K562 (cell line): ENCODE data around the gene MERTK. TPM values are rescaled to one million over a fixed set of nuclear protein-coding genes. Genes with fewer than 3 reads are reported as not detected.

Experiments used
- ATAC-seq: fragments of 200-7000 bp; cut with Tn5 transposase; 3 replicates; pipeline ENCODE4 v1.9.1; 2020; ENCODE audit warnings: moderate library complexity
- BruUV-seq: library from RNA; stranded (reverse); fragments of 400-500 nt; replicated peaks from 2 replicates; lab custom pipeline; 2021; lab: Mats Ljungman, UMichigan
- CTCF ChIA-PET: fragments of 300-600 bp; formaldehyde crosslinking; extraction: SDS; loops from one replicate; lab custom pipeline; 2021; ENCODE audit warnings: low intra/inter-chr PET ratio; lab: Yijun Ruan, JAX
- POLR2A ChIA-PET: fragments of 300-600, 350-650 bp; sonication (Branson Sonifier 250); formaldehyde crosslinking; extraction: SDS; loops from one replicate; lab custom pipeline; 2021; ENCODE audit warnings: antibody characterized with exemption, inconsistent platforms; lab: Yijun Ruan, JAX
- DNase-seq, 4 experiments: peaks; one replicate each; pipeline versions ENCODE4 v3.0.0 to v3.0.0-alpha.2; 2011 to 2018; ENCODE audit warnings: low spot score in 3 of 4, mixed read lengths in 3 of 4; ENCODE audit errors: extremely low read depth in 1 of 4
- FAIRE-seq: peaks from 2 replicates; lab custom pipeline; 2011; peaks lifted over from hg19 to GRCh38; lab: Jason Lieb, UNC
- H2AFZ ChIP-seq: 2 replicates; pipeline ENCODE4 v1.6.0; 2011; ENCODE audit warnings: low read depth, low read length, control low read depth, inconsistent platforms
- H3K27ac ChIP-seq: fragments of 200-600 bp; 3 replicates; pipeline ENCODE4 v1.8.0; 2011; ENCODE audit warnings: low read depth, mild to moderate bottlenecking, control low read depth, inconsistent platforms, low read length, moderate library complexity, mixed read lengths; ENCODE audit errors: extremely low read depth
- H3K27me3 ChIP-seq, 2 experiments: fragments of 300-600 bp in 1 of 2; 2 replicates in 1 of 2; 3 replicates in 1 of 2; pipeline versions ENCODE4 v1.6.0 to v1.8.0; 2011; ENCODE audit warnings: inconsistent platforms in 2 of 2, low read length in 2 of 2, mild to moderate bottlenecking in 1 of 2, mixed read lengths in 1 of 2, moderate library complexity in 1 of 2; ENCODE audit not compliant: control insufficient read depth in 2 of 2, insufficient read depth in 2 of 2
- H3K36me3 ChIP-seq: fragments of 300-600 bp; 3 replicates; pipeline ENCODE4 v1.8.0; 2011; ENCODE audit warnings: mild to moderate bottlenecking, low read length, inconsistent platforms; ENCODE audit not compliant: control insufficient read depth, insufficient read depth
- H3K4me1 ChIP-seq, 2 experiments: fragments of 200-600 bp in 1 of 2; replicated peaks in 1 of 2; 2 replicates in 1 of 2; 3 replicates in 1 of 2; pipeline versions ENCODE4 v1.5.1 to v1.8.0; 2011; ENCODE audit warnings: inconsistent platforms in 2 of 2, low read length in 2 of 2, mild to moderate bottlenecking in 1 of 2, mixed read lengths in 1 of 2, moderate library complexity in 1 of 2; ENCODE audit not compliant: control insufficient read depth in 2 of 2, insufficient read depth in 2 of 2
- H3K4me2 ChIP-seq: 2 replicates; pipeline ENCODE4 v1.6.1; 2011; ENCODE audit warnings: low read length, control low read depth, inconsistent platforms, mixed read lengths; ENCODE audit not compliant: insufficient read depth
- H3K4me3 ChIP-seq: fragments of 200-600 bp; sonication (generic), shearing (Covaris generic); 2 replicates; pipeline ENCODE4 v1.5.1; 2016; ENCODE audit warnings: control low read depth, inconsistent platforms
- H3K79me2 ChIP-seq: fragments of 200-600 bp; 3 replicates; pipeline ENCODE4 v1.8.0; 2011; ENCODE audit warnings: low read length, inconsistent platforms; ENCODE audit not compliant: control insufficient read depth, insufficient read depth
- H3K9ac ChIP-seq, 2 experiments: 2 replicates each; pipeline versions ENCODE4 v1.6.0 to v1.6.1; 2011; ENCODE audit warnings: low read depth in 2 of 2, low read length in 2 of 2, control low read depth in 1 of 2, inconsistent platforms in 1 of 2, mild to moderate bottlenecking in 1 of 2, mixed read lengths in 1 of 2; ENCODE audit not compliant: insufficient read depth in 1 of 2
- H3K9me1 ChIP-seq: one replicate; pipeline ENCODE4 v1.6.0; 2011; ENCODE audit warnings: inconsistent platforms, mild to moderate bottlenecking, low read length, moderate library complexity; ENCODE audit not compliant: control insufficient read depth, insufficient read depth
- H3K9me3 ChIP-seq: replicated peaks from 2 replicates; pipeline ENCODE4 v1.5.1; 2011; ENCODE audit warnings: low read depth, low read length, inconsistent platforms; ENCODE audit not compliant: control insufficient read depth, insufficient read depth
- H4K20me1 ChIP-seq: replicated peaks from 2 replicates; pipeline ENCODE4 v1.6.1; 2011; ENCODE audit warnings: low read length, inconsistent platforms, mixed read lengths; ENCODE audit not compliant: control insufficient read depth, insufficient read depth
- CBX1 ChIP-seq: sonication (generic); IDR thresholded peaks from 2 replicates; pipeline ENCODE4 v1.6.1; 2016; ENCODE audit warnings: antibody characterized with exemption, low read depth, mild to moderate bottlenecking
- CCAR2 ChIP-seq: fragments of 200-400 bp; formaldehyde crosslinking; IDR thresholded peaks from 2 replicates; pipeline ENCODE4 v1.6.1; 2017; ENCODE audit warnings: mild to moderate bottlenecking, low read depth, low read length
- NR2C1 ChIP-seq, 2 experiments: fragments of 450-650 bp; IDR thresholded peaks; 2 replicates each; pipeline ENCODE4 v1.6.1; 2017; ENCODE audit warnings: mild to moderate bottlenecking in 2 of 2, antibody characterized with exemption in 1 of 2, inconsistent platforms in 1 of 2, missing compliant biosample characterization in 1 of 2, missing genetic modification characterization in 1 of 2
- WGBS: fragments of 100-300 bp; shearing (Covaris generic); methylation state at CpG from one replicate; pipeline ENCODE4 v1.1.6; 2016; ENCODE audit warnings: low coverage, mixed read lengths; ENCODE audit not compliant: insufficient coverage; ENCODE audit errors: missing lambda C conversion rate; 5-methylcytosine and 5-hydroxymethylcytosine counted together
- in situ Hi-C: fragments of 300-500 bp; cut with MboI; formaldehyde crosslinking; loops from 4 replicates; pipeline ENCODE4 v1.15.0; 2018; ENCODE audit warnings: inconsistent platforms, mixed read lengths
- intact Hi-C: fragments of 100-400 bp; cut with micrococcal nuclease; formaldehyde crosslinking; loops from 2 replicates; pipeline ENCODE4 v1.14.2; 2022
- polyA plus RNA-seq, 8 experiments: library from polyadenylated mRNA; depleted of rRNA in 4 of 8; stranded (reverse) in 5 of 8; unstranded in 3 of 8; fragments of >200 nt; fragmentation: Nextera tagmentation in 2 of 8; fragmentation: Illumina TruSeq in 1 of 8; extraction: Ambion mirVana in 2 of 8; extraction: Trizol in 1 of 8; gene quantifications; 2 replicates each; pipeline versions ENCODE4 v1.2.1 to v1.2.3, GENCODE V29; 2011 to 2014; ENCODE audit warnings: inconsistent platforms in 1 of 8, missing spikeins in 1 of 8
- total RNA-seq, 7 experiments: library from RNA; depleted of rRNA in 6 of 7; stranded (reverse); fragments of >200 nt in 6 of 7; fragmentation: Illumina TruSeq in 2 of 7; extraction: Trizol in 2 of 7; gene quantifications; 2 replicates each; pipeline versions ENCODE4 v1.2.1 to v1.2.3, GENCODE V29; 2011 to 2021; ENCODE audit warnings: low replicate concordance in 1 of 7
- TF ChIP-seq, protein P1 (sequence below): fragments of 450-650 bp; formaldehyde crosslinking; IDR thresholded peaks from 2 replicates; pipeline ENCODE4 v1.4.0; 2020; ENCODE audit warnings: mild to moderate bottlenecking, moderate library complexity
- TF ChIP-seq, protein P2 (sequence below): fragments of 250-450 bp; sonication (Bioruptor Pico); IDR thresholded peaks from 2 replicates; pipeline ENCODE4 v1.4.0; 2020; ENCODE audit warnings: mild to moderate bottlenecking, moderate library complexity

The MERTK gene
- total and polyA plus RNA-seq, 9 of the 15 experiments (the other 6 are each of a cell fraction or from before 2014, with no cell fraction given) = 0.23 to 1.6 (median 0.74) TPM

DNA sequence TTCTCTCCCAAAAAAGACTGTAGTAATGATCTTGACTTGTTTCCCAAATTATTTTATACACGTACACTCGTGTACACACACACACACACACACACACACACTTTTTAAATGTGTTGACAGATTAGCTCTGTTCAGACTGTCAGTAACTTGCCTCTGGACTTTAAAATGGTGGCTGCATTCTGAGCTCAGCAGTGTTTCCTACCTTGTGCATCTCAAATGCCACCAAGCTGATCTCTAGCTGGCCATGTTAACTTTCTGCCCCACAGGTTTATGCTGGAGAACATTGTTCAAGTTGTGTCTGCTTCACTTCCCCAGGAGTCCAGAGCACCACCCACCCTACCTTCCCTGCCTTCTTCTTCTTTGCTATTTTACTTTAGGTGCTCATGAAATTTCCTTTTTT is 83.3 kb downstream of the MERTK start:
- POLR2A ChIA-PET = no interaction called here
- Histone ChIP-seq H3K4me2 (no peak overlapping the region), H2AFZ (no peak overlapping the region), H3K36me3 (no peaks in the 10 kb centered on the region), H3K27ac (no peak overlapping the region), H3K4me3 (no peak overlapping the region), H3K27me3 (no peaks in the 10 kb centered on the region), H3K4me1 (peaks cover 0 to 5% of the 10 kb centered on the region in 2 experiments; a peak in 3 of 5 replicates), H4K20me1 (no peaks in the 10 kb centered on the region), H3K9ac (no peak overlapping the region), H3K9me3 (no peaks in the 10 kb centered on the region; the same call in 1 of the 2 replicates), H3K9me1 (no peaks in the 10 kb centered on the region), H3K79me2 (no peaks in the 10 kb centered on the region)
- in situ Hi-C loops = no loop called here
- CTCF ChIA-PET = no interaction called here
- no peak for ATAC-seq
- TF ChIP-seq CCAR2 = no peak
- TF ChIP-seq, protein P1, sequence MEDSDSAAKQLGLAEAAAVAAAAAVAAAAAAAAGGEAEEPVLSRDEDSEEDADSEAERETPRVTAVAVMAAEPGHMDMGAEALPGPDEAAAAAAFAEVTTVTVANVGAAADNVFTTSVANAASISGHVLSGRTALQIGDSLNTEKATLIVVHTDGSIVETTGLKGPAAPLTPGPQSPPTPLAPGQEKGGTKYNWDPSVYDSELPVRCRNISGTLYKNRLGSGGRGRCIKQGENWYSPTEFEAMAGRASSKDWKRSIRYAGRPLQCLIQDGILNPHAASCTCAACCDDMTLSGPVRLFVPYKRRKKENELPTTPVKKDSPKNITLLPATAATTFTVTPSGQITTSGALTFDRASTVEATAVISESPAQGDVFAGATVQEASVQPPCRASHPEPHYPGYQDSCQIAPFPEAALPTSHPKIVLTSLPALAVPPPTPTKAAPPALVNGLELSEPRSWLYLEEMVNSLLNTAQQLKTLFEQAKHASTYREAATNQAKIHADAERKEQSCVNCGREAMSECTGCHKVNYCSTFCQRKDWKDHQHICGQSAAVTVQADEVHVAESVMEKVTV = no peak
- TF ChIP-seq CBX1 = no peak
- TF ChIP-seq, protein P2, sequence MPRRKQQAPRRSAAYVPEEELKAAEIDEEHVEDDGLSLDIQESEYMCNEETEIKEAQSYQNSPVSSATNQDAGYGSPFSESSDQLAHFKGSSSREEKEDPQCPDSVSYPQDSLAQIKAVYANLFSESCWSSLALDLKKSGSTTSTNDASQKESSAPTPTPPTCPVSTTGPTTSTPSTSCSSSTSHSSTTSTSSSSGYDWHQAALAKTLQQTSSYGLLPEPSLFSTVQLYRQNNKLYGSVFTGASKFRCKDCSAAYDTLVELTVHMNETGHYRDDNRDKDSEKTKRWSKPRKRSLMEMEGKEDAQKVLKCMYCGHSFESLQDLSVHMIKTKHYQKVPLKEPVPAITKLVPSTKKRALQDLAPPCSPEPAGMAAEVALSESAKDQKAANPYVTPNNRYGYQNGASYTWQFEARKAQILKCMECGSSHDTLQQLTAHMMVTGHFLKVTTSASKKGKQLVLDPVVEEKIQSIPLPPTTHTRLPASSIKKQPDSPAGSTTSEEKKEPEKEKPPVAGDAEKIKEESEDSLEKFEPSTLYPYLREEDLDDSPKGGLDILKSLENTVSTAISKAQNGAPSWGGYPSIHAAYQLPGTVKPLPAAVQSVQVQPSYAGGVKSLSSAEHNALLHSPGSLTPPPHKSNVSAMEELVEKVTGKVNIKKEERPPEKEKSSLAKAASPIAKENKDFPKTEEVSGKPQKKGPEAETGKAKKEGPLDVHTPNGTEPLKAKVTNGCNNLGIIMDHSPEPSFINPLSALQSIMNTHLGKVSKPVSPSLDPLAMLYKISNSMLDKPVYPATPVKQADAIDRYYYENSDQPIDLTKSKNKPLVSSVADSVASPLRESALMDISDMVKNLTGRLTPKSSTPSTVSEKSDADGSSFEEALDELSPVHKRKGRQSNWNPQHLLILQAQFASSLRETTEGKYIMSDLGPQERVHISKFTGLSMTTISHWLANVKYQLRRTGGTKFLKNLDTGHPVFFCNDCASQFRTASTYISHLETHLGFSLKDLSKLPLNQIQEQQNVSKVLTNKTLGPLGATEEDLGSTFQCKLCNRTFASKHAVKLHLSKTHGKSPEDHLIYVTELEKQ (CRISPR knock-in tag) = no peak
- TF ChIP-seq NR2C1 (IDR thresholded peaks at IDR 0.05) = no peak
- TF ChIP-seq NR2C1 (tag; IDR thresholded peaks at IDR 0.05) = no peak
- BruUV-seq = no TSS peak
- 51% methylated on average over 2 of the region's 2 CpGs for WGBS
- FAIRE-seq = no peak
- intact Hi-C loops = no loop called here
- DNase-seq = no peak
